Endothelial cell of umbilical vein (primary cell): ENCODE measurements around the gene TAS2R30. TPM values are rescaled to one million over a fixed set of nuclear protein-coding genes. Genes with fewer than 3 reads are reported as not detected.
A peak's percentile ranks its signal among the peaks of the same experiment; 100 is the strongest.

Experiments used
- BruUV-seq: library from RNA; stranded (reverse); fragments of 400-500 nt; replicated peaks from 2 replicates; lab custom pipeline; 2021; lab: Mats Ljungman, UMichigan
- CTCF ChIA-PET: fragments of 300-600, 350-600 bp; sonication (Branson Sonifier 250); formaldehyde crosslinking; loops from one replicate; lab custom pipeline; 2021; ENCODE audit warnings: antibody characterized with exemption, inconsistent platforms; lab: Charles Lee
- POLR2A ChIA-PET: fragments of 300-600, 350-600 bp; sonication (Branson Sonifier 250); formaldehyde crosslinking; loops from one replicate; lab custom pipeline; 2021; ENCODE audit warnings: antibody characterized with exemption, inconsistent platforms; lab: Charles Lee
- DNase-seq: peaks from one replicate; pipeline ENCODE4 v3.0.0-alpha.2; 2011; ENCODE audit warnings: low read depth, low spot score
- FAIRE-seq: peaks from 2 replicates; lab custom pipeline; 2011; peaks lifted over from hg19 to GRCh38; lab: Jason Lieb, UNC
- H2AFZ ChIP-seq: 2 replicates; pipeline ENCODE4 v1.6.0; 2012; ENCODE audit warnings: low read depth, low read length, control low read depth, inconsistent platforms
- H3K27ac ChIP-seq: 2 replicates; pipeline ENCODE4 v1.5.1; 2011; ENCODE audit warnings: low read depth, mild to moderate bottlenecking, control low read depth, low read length, moderate library complexity; ENCODE audit not compliant: insufficient read depth
- H3K27me3 ChIP-seq, 2 experiments: 2 replicates each; pipeline versions ENCODE4 v1.6.0 to v1.6.1; 2011; ENCODE audit warnings: low read length in 2 of 2, mixed read lengths in 1 of 2; ENCODE audit not compliant: control insufficient read depth in 2 of 2, insufficient read depth in 2 of 2
- H3K36me3 ChIP-seq, 2 experiments: 2 replicates in 1 of 2; 3 replicates in 1 of 2; pipeline ENCODE4 v1.5.1; 2011; ENCODE audit warnings: low read length in 2 of 2, mild to moderate bottlenecking in 1 of 2, moderate library complexity in 1 of 2; ENCODE audit not compliant: control insufficient read depth in 2 of 2, insufficient read depth in 2 of 2; ENCODE audit errors: extremely low read depth in 1 of 2
- H3K4me1 ChIP-seq: 3 replicates; pipeline ENCODE4 v1.5.1; 2011; ENCODE audit warnings: mild to moderate bottlenecking, low read length; ENCODE audit not compliant: control insufficient read depth, insufficient read depth; ENCODE audit errors: extremely low read depth
- H3K4me2 ChIP-seq: 2 replicates; pipeline ENCODE4 v1.6.1; 2011; ENCODE audit warnings: low read length, control low read depth, mixed read lengths; ENCODE audit not compliant: insufficient read depth
- H3K4me3 ChIP-seq, 3 experiments: fragments of 200-600 bp in 1 of 3; sonication (generic), shearing (Covaris generic) in 1 of 3; replicated peaks in 1 of 3; 2 replicates each; pipeline ENCODE4 v1.5.1; 2011 to 2016; ENCODE audit warnings: control low read depth in 3 of 3, low read length in 3 of 3, mild to moderate bottlenecking in 2 of 3, inconsistent platforms in 1 of 3, low read depth in 1 of 3, moderate library complexity in 1 of 3; ENCODE audit not compliant: insufficient read depth in 1 of 3
- H3K79me2 ChIP-seq: 2 replicates; pipeline ENCODE4 v1.6.0; 2012; ENCODE audit warnings: low read length, inconsistent platforms; ENCODE audit not compliant: control insufficient read depth, insufficient read depth
- H3K9ac ChIP-seq: replicated peaks from 2 replicates; pipeline ENCODE3; 2011; ENCODE audit warnings: low read length, control low read depth; ENCODE audit not compliant: insufficient read depth; ENCODE audit errors: extremely low read depth
- H3K9me1 ChIP-seq: replicated peaks from 3 replicates; pipeline ENCODE4 v1.6.0; 2011; ENCODE audit warnings: mild to moderate bottlenecking, low read length; ENCODE audit not compliant: control insufficient read depth, insufficient read depth; ENCODE audit errors: extremely low read depth
- H3K9me3 ChIP-seq: replicated peaks from 2 replicates; pipeline ENCODE4 v1.5.1; 2012; ENCODE audit warnings: low read length, inconsistent platforms; ENCODE audit not compliant: control insufficient read depth, insufficient read depth
- H4K20me1 ChIP-seq: replicated peaks from 2 replicates; pipeline ENCODE3; 2011; ENCODE audit warnings: mild to moderate bottlenecking, low read length; ENCODE audit not compliant: control insufficient read depth, insufficient read depth; ENCODE audit errors: extremely low read depth
- CTCF ChIP-seq, 2 donors: IDR thresholded peaks; 1 replicate in 1 of 2; 2 replicates in 1 of 2; pipeline ENCODE4 v1.5.1; 2011; ENCODE audit warnings: low read length in 2 of 2, mild to moderate bottlenecking in 2 of 2, moderate library complexity in 2 of 2, control low read depth in 1 of 2, inconsistent platforms in 1 of 2, low read depth in 1 of 2; ENCODE audit not compliant: insufficient read depth in 1 of 2; ENCODE audit errors: extremely low read depth in 1 of 2
- FOS ChIP-seq: IDR thresholded peaks from 2 replicates; pipeline ENCODE4 v1.6.1; 2011; ENCODE audit warnings: mild to moderate bottlenecking, low read length, moderate library complexity, borderline replicate concordance; ENCODE audit not compliant: insufficient read depth
- GATA2 ChIP-seq: IDR thresholded peaks from 2 replicates; pipeline ENCODE4 v1.7.0; 2011; ENCODE audit warnings: low read depth, mild to moderate bottlenecking, moderate library complexity, mixed read lengths, low read length; ENCODE audit not compliant: insufficient read length, insufficient read depth
- JUN ChIP-seq: IDR thresholded peaks from 2 replicates; pipeline ENCODE4 v1.6.1; 2011; ENCODE audit warnings: borderline replicate concordance, low read depth; ENCODE audit not compliant: insufficient read length, insufficient read depth
- MAX ChIP-seq: IDR thresholded peaks from 2 replicates; pipeline ENCODE4 v1.6.1; 2011; ENCODE audit not compliant: insufficient read depth, insufficient read length
- MYC ChIP-seq: IDR thresholded peaks from one replicate; pipeline ENCODE4 v1.6.1; 2011; ENCODE audit warnings: mild to moderate bottlenecking, low read depth, low read length
- POLR2A ChIP-seq: IDR thresholded peaks from 2 replicates; pipeline ENCODE4 v1.6.1; 2012; ENCODE audit warnings: low read depth, mild to moderate bottlenecking, control low read depth, low read length
- POLR2AphosphoS5 ChIP-seq: IDR thresholded peaks from 2 replicates; pipeline ENCODE4 v1.6.1; 2012; ENCODE audit warnings: low read depth, mild to moderate bottlenecking, control low read depth, low read length, moderate library complexity; ENCODE audit not compliant: insufficient read depth
- dilution Hi-C: fragments of 300-500 bp; cut with MboI; formaldehyde crosslinking; loops from one replicate; pipeline ENCODE4 v1.15.0; 2019; ENCODE audit warnings: low sequenced_read_pairs; ENCODE audit not compliant: extremely low pct_ligation_motif_present
- intact Hi-C: fragments of 100-400 bp; cut with micrococcal nuclease; formaldehyde crosslinking; loops from one replicate; pipeline ENCODE4 v1.10.0; 2022
- polyA plus RNA-seq, 4 experiments: library from polyadenylated mRNA; depleted of rRNA in 3 of 4; stranded (reverse) in 3 of 4; unstranded in 1 of 4; fragments of >200 nt; gene quantifications; 2 replicates each; pipeline versions ENCODE4 v1.2.1 to v1.2.3, GENCODE V29; 2011 to 2012; ENCODE audit warnings: missing spikeins in 1 of 4
- total RNA-seq: library from RNA; stranded (reverse); gene quantifications from 2 replicates; pipeline ENCODE4 v1.2.3, GENCODE V29; 2021

Gene TAS2R30
- total and polyA plus RNA-seq, 2 donors (not counting 3 experiments of a cell fraction or from before 2014, with no cell fraction given): 0.26 to 5.2 TPM

GRCh38 chr12:11174022-11174421, 39.6 kb upstream of the TAS2R30 start:
- POLR2A ChIA-PET: no interaction called here
- no peak for FAIRE-seq
- intact Hi-C loops: loop anchor here (5.0 to 10.0 kb wide), 4 partner anchors 157 to 1109 kb away; partner anchors contain the start of gene YBX3
- no peak overlapping the region for H3K4me2 ChIP-seq
- DNase-seq: peak; percentile 42
- no peaks in the 10 kb centered on the region for H4K20me1 ChIP-seq
- H3K36me3 ChIP-seq: peaks cover 0 to 3% of the 10 kb centered on the region in 2 experiments
- H3K9me3 ChIP-seq: no peaks in the 10 kb centered on the region
- dilution Hi-C loops: no loop called here
- TF ChIP-seq POLR2AphosphoS5 (no peak), FOS (no peak), JUN (no peak), MYC (no peak), CTCF (IDR thresholded peaks at IDR 0.05; ENCODE audit: extremely low read depth in 1 of 2, insufficient read depth in 1 of 2, low read depth in 1 of 2, low read length in 2 of 2) (no peak), POLR2A (no peak), GATA2 (no peak), MAX (no peak)
- H3K9me1 ChIP-seq: no peaks in the 10 kb centered on the region
- peaks cover 54% of the 10 kb centered on the region for H3K79me2 ChIP-seq
- H3K9ac ChIP-seq: no peak overlapping the region
- H2AFZ ChIP-seq: no peak overlapping the region
- BruUV-seq: no TSS peak
- H3K27me3 ChIP-seq: no peaks in the 10 kb centered on the region
- no peak overlapping the region for H3K4me3 ChIP-seq
- CTCF ChIA-PET: no interaction called here
- peaks cover 20% of the 10 kb centered on the region for H3K4me1 ChIP-seq
- no peak overlapping the region for H3K27ac ChIP-seq
